ENCODE data around the gene MZT2A. TPM values are rescaled to one million over a fixed set of nuclear protein-coding genes. Genes with fewer than 3 reads are reported as not detected.
A peak's percentile ranks its signal among the peaks of the same experiment; 100 is the strongest.
"Not testable (repeated sequence)": the region's sequence is repeated elsewhere in the genome, so short reads cannot be mapped to it uniquely, and the experiment has no call there.

Gene MZT2A
- polyA plus RNA-seq, 1 donor = 42.2 TPM

DNA sequence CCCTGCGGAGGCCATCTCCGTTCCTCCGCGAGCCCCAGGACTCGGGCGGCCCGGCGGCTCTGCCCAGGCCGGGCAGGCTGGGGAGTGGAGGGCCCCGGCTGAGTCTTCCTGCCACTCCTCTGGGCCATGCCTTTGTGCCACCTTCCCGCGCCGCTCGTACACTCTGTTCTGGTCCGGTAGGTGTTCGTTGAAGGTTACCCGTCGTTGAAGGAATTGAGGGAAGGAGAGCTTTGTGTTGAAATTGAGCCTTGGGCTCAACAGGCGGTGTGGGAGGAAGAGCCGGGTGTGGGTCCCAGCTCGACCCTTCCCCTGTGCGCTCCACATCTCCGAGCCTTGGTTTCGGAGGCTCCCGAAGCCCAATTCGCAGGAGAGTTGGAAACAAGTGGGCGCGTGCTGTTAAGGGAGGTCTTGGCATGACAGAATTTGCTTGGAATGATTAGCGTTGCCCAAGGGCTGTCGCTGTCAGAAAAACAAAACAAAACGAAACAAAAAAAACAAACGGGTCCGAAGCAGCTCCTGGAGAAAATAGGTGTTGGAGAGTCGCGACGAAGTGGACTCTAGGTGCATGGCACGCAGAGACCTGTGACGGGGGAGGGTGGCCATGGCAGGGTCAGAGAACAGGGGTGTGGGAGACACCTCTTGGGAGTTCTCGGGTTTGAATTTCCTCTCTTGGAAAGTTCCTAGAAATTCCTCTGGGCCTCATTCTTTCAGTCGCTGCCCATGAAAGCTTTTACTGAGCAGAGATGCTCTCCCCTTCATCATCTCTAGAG lies 1.2 kb upstream of the MZT2A start:
- DNase-seq = no peak

DNA sequence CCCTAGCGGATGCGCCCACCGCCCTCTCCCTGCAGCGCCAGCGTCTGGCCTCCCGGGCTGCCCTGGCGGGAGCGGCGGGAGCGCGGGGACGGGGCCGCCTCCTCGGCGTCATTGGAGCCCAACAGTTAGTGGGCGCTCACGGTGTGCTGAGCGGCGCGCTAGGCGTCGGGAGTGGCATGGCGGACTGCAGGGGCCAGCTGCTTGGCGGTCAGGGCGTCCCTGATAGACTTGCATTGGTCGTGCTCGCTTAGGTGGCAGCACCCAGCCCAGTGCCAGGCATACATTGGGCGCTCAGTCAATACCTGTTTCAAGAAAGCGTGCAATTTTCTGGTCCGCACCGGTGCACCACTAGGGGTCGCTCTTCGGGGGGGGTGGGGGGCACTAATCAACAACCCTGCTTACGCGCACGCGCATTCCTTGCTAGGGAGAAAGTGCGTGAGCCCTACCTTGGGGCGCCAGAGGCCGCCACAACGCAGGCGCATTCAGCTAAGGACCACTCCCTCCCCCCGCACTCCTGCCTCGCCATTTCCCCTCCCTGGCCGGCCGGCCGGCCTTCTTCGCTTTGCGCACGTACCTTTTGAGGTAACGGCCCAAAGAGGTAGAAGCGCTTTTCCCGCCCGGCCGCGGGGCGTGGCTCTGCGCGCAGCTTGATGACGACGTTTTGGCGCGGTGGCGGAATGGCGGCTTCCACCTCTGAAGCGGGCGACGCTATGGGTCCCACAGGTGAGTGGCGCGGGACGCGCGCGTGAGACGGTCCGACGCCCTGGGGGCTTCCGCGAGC lies 411 bp upstream of the MZT2A start:
- peak; percentile 94 for DNase-seq

DNA sequence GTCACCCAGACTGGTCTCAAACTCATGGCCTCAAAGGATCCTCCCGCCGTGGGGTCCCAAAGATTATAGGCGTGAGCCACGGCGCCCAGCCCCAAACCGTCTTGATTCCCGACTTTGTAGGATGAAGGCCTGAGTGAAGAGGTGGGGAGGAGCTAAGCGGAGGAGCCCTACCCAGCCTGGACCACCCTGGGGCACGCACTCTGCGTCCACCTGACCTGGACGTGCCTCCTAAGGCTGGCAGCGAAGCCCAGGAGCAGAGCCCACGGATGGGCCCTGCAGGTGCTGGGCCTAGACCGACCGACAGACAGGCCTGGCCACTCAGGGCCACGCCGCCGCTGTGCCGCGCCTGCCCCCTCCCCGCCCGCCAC lies 744 bp downstream of the MZT2A start:
- DNase-seq = not testable (repeated sequence)

DNA sequence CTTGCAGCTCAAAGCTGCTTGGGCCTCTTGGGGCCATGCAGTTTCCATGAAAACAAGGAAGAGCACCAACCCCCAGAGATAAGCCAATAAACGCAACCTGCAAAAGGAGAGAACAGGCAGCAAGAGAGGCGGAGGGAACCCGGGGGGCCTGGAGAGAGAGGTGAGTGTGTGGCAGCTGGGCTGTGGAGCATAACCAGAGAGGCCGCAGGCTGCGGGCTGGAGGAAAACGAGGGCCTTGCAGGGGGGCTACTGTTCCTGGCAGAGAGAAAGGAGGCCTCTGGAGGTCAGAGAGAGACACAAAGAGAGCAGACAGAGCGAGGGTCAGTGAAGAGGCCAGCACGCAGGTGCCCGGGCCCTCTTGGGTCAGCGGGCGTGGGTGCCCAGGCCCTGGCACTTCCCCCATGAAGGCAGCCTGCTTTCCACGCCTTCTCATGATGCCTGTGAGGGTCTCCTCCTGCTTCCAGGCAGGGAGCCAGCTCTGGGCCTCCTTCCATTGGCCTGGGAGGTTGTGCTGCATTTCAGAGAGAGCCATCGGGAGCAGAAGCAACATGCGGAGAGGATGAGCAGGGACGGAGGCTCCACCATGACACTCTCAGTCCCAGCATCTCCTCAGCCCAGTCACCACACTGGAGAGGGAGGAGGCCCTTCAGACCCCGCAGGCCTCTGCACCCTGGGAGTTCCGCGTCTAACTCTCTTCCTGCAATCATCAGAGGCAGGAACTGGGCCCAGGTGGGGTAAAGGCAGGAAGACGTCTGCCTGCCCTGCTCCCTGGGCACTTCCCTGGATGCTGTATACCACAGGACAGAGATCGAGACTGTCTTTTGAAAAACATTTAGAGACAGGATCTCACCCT lies 1.4 kb downstream of the MZT2A start:
- DNase-seq = not testable (repeated sequence)

DNA sequence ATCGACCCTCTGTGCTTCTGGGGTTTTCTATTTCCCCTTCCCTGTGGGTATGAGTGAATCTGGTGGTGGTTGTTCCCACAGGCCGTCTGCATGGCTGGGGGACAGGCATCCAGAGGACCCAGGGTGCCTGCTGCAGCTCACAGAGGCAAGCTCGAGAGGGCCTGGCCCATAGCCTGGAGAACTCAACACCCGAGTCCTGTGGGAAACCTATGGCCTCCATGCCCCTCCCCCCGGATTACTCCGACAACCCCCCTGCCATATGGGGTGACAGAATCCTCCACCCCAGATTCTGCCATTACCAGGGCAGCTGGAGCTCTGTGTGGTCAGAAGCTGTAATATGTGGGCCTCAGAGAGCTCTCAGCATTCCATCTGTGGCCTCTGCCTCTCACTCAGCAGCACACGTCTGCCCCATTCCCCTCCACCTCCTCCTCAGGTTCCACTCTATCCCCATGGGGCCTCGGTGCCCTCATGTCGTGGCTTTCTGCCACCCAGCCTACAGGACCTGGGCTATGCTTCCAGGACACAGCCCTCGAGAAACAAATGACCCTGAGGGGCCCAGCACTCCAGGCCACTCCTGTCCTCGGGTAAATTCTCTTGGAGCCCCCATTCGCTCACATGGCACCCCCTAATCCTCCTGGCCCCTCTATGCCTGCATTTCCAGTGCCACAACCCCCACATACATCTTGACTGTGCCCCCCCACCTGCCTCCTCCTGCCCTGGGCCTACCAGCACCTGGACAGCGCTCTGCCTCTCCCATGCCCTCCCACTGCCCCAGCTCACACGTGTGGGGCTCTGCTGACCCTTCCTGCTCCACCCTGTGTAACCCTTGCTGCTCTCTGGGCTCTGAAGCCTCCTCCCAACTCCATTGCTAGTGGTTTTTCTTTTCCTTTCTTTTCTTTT lies 3.6 kb downstream of the MZT2A start:
- no peak for DNase-seq

DNA sequence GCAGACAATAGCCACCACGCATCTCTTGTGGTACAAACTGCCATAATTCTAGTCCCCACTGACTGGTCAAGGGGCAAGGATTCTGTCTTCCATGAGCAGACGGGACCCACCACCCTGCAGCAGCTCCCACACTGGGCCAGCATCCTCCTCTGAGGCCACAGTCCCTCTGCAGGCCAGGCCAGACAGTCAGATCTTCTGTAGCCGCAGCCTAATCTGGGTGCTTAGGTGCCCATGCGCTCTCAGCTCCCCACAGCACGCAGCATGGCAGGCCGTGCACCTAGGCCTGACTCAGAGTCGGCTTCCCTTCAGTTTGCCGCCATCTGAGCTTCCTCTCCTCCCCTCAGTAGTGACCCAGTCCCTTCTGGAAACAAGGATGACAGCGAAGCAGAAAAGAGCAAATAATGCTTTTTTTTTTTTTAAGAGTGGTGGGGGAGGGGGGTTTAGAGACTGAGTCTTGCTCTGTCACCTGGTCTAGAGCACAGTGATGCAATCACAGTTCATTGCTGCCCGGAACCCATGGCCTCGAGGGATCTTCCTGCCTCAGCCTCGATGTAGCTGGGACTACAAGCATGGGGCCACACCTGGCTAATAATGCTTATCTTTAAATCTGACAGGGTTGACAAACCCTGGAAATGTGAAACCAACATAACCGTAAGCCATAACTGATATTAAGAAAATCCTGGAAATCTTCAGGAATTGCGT lies 5.8 kb downstream of the MZT2A start:
- DNase-seq = not testable (repeated sequence)

DNA sequence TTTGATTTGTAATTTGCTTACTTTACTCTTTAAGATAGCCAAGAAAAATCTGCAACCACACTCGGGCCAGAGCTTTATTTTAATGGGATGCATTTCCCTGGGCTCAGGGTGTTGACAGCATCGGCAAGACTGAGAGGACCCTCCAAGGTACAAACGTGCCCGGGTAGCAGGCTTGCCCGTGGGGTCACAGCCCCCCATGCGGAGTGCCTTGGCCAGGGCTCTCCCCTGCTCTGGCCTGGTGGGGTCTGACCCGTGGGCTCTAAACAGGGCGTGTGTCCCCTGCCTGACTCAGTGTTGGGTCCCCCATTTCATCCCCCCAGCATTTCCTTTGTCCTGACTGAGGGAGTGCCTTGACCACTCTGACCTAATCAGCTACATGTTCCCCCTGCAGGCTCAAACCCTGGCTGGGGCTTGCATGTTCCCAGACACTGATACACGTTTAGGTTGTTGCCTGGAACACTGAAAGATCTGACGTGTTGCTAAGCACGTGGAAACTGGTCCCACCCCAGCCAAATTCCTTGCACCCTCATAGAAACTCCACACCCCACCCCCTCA lies 7.2 kb downstream of the MZT2A start:
- DNase-seq = not testable (repeated sequence)

DNA sequence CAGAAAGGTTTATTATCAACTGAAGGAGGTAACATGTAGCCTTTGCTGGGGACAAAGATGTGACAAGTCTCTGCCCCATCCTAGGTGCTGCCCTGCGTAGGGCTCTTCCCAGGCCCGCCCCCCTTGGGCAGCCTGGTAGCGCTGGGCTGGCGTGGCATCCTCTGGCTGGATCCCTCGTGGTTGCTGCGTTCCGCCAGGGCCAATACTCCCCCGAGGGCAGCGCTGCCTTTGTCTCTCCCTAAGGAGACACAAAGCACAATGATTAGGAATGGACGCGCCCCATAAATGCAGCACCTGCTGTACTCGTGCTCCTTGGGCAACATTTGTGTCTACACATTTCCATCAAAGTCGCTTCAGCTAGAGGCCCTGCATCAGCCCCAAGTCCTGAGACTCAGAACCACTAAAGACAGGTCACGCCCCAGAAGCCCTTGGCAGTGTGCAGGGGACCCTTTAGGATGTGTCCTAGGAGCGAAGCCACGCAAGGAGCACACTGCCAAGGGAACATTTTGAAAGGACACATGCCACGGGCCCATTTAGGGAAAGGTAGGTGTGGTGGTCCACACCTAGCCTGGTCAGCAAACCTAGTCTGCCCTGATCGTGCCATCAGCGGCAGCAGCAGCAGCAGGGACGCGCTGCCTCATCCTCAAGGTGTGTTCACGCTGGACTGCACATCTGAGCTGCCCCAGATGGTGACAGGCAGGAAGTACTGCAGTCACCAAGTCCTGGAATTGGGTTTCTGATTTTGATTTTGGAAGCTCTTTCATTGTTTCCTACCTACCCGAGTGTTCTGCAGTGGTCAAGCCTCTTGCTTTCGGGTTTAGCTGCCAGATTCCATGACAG lies 8.0 kb downstream of the MZT2A start:
- DNase-seq = not testable (repeated sequence)

DNA sequence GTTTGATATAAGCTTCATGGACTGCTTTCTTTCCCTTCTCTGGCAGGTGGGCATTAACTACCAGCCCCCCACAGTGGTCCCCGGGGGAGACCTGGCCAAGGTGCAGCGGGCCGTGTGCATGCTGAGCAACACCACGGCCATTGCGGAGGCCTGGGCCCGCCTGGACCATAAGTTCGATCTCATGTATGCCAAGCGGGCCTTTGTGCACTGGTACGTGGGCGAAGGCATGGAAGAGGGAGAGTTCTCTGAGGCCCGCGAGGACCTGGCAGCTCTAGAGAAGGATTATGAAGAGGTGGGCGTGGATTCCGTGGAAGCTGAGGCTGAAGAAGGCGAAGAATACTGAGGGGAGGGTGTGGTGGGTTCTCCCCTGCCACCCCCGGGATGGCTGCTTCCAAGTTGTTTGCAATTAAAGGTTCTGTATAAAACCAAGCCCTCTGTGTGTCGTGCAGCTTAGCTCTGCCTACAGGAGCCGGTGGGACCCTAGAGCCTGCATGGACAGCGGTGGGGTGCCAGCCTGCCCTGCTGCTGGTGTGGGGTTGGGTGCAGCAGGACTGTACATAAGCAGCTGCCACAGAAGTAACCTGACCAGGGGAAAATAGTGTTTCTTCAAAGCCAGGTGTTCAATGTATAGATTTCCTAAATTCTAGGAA lies 9.6 kb downstream of the MZT2A start:
- not testable (repeated sequence) for DNase-seq

DNA sequence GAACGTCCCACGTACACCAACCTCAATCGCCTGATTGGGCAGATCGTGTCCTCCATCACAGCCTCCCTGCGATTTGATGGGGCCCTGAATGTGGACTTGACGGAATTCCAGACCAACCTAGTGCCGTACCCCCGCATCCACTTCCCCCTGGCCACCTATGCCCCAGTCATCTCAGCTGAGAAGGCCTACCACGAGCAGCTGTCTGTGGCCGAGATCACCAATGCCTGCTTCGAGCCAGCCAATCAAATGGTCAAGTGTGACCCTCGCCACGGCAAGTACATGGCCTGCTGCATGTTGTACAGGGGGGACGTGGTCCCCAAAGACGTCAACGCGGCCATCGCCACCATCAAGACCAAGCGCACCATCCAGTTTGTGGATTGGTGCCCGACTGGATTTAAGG lies 11.8 kb downstream of the MZT2A start:
- DNase-seq = not testable (repeated sequence)

DNA sequence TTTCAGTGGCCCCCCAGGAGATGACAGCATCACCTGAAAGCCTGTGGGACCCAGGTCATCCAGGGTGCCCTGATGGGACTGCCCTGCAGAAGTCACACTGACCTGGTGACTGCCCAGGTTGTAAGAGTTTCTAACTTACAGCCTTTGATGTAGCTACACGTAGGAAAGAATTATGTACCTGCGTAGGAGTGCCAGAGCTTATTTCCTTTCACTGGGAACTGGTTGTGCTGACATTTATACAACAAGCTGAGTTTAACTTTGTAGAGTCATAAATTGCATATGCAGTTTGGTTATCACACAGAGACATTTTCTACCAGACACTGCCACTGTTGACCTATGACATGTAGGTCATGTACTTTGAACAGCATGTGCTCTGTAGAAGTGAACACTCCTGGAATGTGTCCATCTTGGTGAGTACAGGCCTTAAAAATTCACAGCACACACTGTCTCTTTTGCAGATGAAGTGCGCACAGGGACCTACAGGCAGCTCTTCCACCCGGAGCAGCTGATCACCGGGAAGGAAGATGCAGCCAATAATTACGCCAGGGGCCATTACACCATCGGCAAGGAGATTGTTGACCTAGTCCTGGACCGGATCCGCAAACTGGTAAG lies 13.2 kb downstream of the MZT2A start:
- not testable (repeated sequence) for DNase-seq

DNA sequence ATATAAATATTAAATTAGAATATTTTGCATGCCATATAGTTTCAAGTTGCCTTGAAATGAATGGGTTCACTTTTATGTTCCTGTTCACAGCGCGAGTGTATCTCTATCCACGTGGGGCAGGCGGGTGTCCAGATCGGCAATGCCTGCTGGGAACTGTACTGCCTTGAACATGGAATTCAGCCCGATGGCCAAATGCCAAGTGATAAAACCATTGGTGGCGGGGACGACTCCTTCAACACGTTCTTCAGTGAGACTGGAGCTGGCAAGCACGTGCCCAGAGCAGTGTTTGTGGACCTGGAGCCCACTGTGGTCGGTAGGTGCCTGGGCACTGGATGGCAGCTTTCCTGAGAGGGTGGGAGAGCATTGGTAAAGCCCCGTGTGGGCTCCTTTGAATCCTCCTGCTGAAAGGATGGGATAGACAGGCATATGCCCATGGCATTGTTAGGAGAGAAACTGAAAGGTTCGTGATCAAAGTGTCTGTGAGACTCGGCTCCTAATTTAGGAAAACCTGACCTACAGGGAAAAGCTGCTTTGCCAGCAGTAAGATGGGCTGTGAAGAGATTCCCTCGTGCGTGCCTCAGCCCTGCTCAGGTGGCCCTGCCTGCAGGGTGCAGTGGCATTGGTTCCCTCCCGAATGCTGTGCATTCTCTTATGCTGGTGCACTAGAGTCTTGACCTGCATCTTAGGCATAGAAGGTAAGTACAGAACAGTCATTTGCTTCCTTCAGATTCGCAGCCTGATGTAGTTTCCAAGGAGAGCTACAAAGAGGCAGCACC lies 13.9 kb downstream of the MZT2A start:
- not testable (repeated sequence) for DNase-seq

DNA sequence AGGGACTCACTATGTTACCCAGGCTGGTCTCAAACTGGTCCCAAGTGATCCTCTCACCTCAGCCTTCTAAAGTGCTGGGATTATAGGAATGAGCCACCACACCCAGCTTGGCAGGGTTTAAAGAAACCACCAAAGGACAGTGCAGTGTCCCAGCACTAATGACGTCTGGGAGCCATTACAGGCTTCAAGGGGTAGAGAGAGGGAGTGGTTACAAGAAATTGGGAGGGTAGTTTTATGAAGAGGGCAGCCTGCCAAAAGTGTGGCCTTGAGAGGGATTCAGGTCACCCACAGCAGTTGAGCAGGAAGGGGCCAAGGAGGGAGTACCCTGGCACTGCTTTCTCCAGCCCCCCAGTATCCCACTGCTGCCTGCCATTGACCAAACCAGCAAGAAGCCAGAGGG lies 15.0 kb downstream of the MZT2A start:
- DNase-seq = not testable (repeated sequence)

DNA sequence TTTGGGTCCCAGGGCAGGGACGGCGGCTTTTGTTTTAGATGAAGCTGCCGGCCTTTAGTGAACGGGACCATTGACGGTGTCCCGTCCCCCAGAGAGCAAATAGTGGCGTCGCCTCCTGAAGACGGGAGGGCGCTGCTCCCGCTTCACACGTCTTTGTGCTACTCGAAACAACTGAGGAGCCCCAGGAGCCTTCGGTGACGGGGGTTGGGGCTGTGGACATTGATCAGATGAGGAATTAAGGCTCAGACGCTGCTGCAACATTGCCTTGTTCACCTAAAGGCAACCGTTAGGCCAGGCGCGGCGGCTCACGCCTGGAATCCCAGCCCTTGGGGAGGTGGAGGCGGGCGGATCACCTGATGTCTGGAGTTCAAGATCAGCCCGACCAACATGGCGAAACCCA lies 15.8 kb downstream of the MZT2A start:
- not testable (repeated sequence) for DNase-seq

DNA sequence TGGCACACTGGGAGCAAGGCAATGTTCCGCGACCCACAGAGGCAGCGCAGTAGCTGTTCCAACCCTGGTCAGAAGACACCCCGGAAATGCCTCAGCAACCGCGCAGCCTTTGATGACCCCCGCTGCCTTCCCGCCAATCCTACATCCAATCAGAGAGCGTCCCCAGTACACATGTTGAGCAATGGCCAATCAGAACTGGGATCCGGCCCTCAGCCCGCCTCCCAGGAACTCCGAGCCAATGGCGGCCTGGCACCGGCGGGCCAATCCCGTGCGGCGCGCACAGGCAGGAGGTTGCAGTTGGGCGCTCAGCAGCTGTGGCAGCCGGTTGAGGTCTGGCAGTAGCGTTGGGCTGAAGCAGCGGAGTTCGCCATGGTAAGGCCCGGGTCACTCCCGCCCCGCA lies 16.4 kb downstream of the MZT2A start, which contains the start of gene TUBA3D:
Gene TUBA3D (plus strand): TSS at position 289 of the 400 bp plus-strand sequence. CDS start 81 bp downstream, at position 370.
- DNase-seq = no peak

DNA sequence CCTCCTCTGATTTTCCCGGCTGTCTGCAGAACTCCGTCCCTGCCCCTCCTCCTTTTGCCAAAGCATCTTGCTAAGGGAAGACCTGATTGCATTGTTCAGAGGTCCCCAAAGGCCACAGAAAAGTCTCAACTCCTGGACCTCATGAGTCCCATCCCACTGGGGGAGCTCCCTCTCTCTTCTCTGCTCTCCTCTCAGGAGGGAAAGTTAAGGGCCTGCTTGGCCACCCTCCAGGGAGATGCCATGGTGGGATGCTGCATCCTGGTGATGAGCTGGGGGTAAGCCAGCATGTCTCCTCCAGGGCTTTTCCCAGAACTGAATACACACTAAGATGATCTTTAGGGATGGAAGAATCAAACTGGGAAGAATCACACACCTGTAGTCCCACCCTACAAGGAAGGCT lies 18.9 kb downstream of the MZT2A start:
- DNase-seq = not testable (repeated sequence)

DNA sequence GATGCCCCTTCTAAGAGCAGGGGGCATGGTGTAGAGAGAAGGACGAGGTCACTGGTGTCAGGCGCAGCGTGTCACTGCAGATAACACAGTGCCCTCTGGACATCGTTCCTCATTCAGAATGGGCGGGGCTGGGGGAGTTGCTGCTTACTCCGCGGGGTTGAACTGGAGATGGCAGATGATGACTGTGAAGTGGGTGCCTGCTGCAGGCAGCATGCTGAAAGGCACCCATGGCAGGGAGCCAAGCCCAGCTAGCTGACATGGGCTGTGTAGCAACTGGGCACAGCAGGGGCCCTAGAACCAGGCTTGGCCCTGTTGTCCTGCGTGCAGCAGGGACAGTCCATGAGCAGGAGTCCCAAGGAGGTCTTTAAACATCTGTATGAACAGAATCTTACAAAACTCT lies 20.6 kb downstream of the MZT2A start:
- not testable (repeated sequence) for DNase-seq
